GM19351 (cell line): ENCODE measurements around the gene PIGQ.

Source experiments
- ATAC-seq: cut with Tn5 transposase; IDR thresholded peaks from one replicate; pipeline ENCODE4 v1.9.1; 2021; ENCODE audit warnings: mild to moderate bottlenecking, moderate library complexity; ENCODE audit not compliant: unreplicated experiment

PIGQ gene

GRCh38 chr16:554640-555365 is 15.0 kb upstream of the PIGQ start:
- no peak for ATAC-seq

- no peak for ATAC-seq
These were observed 14.0 kb upstream of the PIGQ start for GRCh38 chr16:555528-556473.

GRCh38 chr16:556474-557173 is 13.1 kb upstream of the PIGQ start:
- ATAC-seq: no peak

- ATAC-seq: no peak
These were observed 12.1 kb upstream of the PIGQ start for GRCh38 chr16:557463-558297.

GRCh38 chr16:558298-559020 is 11.3 kb upstream of the PIGQ start:
- ATAC-seq: no peak

GRCh38 chr16:559021-559380 is 10.8 kb upstream of the PIGQ start:
- ATAC-seq: no peak

GRCh38 chr16:559411-560203 is 10.2 kb upstream of the PIGQ start:
- no peak for ATAC-seq

- ATAC-seq: no peak
These were observed 9.5 kb upstream of the PIGQ start, which contains the start of gene PRR35 for GRCh38 chr16:560204-560700. TSS of gene PRR35 (plus strand) at chr16:560394. CDS start at chr16:563295, 2,901 bp downstream.

GRCh38 chr16:560701-561412 is 8.9 kb upstream of the PIGQ start:
- ATAC-seq: no peak

GRCh38 chr16:561413-561794 is 8.4 kb upstream of the PIGQ start:
- ATAC-seq: no peak

- ATAC-seq: no peak
These were observed 7.5 kb upstream of the PIGQ start for GRCh38 chr16:561957-562938.

- ATAC-seq: no peak
These were observed 6.6 kb upstream of the PIGQ start for GRCh38 chr16:563072-563644.

GRCh38 chr16:564690-565418 is 4.9 kb upstream of the PIGQ start:
- no peak for ATAC-seq

GRCh38 chr16:565419-566330 is 4.1 kb upstream of the PIGQ start:
- ATAC-seq: no peak
